ENCODE results near the gene ZNF438.

The ZNF438 gene

DNA sequence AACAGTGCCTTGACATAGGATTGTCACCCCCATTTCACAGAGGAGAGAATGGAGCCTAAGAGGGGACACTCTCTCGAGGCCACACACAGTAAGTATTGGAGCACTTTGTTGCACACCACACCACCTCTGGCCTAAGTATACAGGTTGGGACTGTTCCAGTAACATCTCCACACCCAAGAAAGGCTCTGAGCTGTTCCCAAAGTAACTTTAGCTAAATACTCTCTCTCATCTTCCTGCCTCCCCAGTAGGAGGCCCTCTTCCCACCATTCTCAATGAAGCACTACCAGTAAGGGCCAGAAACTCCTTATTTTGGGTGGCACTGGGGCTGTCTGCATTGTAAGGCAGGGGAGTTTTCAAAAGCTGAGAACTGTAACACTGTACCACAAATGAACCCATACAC, 189.5 kb downstream of the ZNF438 start:
- no peaks in the 10 kb centered on the region for H3K36me3 ChIP-seq (ENCODE audit: control insufficient read depth, low read length)
- H3K4me2 ChIP-seq (ENCODE audit: low read length), result no peak overlapping the region
- no peaks in the 10 kb centered on the region for H3K79me2 ChIP-seq (ENCODE audit: control insufficient read depth, low read length)
- no peaks in the 10 kb centered on the region for H3K4me1 ChIP-seq (ENCODE audit: control insufficient read depth, low read length)
- H3K27me3 ChIP-seq (ENCODE audit: control insufficient read depth, low read length), result 0 out of 2 replicates have a peak, but pooled peaks cover 3% of the 10 kb centered on the region
- no peaks in the 10 kb centered on the region for H3K9me2 ChIP-seq (replicated peaks; ENCODE audit: control insufficient read depth, low read length)
- no peak overlapping the region for H3K4me3 ChIP-seq (ENCODE audit: low read length)
- no peaks in the 10 kb centered on the region for H3F3A ChIP-seq (ENCODE audit: control insufficient read depth, insufficient read depth)
- H3K27ac ChIP-seq (ENCODE audit: low read depth, low read length), result no peak overlapping the region
- H3K9me3 ChIP-seq (ENCODE audit: control insufficient read depth, insufficient read depth, low read length), result no peaks in the 10 kb centered on the region
- H4K20me1 ChIP-seq (ENCODE audit: control insufficient read depth, insufficient read depth, low read depth, low read length), result no peaks in the 10 kb centered on the region
- TF ChIP-seq CTCF (IDR thresholded peaks at IDR 0.05; ENCODE audit: low read depth, low read length, poor library complexity, severe bottlenecking), result no peak
- no peak for TF ChIP-seq EZH2phosphoT487 (IDR thresholded peaks at IDR 0.05; ENCODE audit: borderline replicate concordance, low read length)

DNA sequence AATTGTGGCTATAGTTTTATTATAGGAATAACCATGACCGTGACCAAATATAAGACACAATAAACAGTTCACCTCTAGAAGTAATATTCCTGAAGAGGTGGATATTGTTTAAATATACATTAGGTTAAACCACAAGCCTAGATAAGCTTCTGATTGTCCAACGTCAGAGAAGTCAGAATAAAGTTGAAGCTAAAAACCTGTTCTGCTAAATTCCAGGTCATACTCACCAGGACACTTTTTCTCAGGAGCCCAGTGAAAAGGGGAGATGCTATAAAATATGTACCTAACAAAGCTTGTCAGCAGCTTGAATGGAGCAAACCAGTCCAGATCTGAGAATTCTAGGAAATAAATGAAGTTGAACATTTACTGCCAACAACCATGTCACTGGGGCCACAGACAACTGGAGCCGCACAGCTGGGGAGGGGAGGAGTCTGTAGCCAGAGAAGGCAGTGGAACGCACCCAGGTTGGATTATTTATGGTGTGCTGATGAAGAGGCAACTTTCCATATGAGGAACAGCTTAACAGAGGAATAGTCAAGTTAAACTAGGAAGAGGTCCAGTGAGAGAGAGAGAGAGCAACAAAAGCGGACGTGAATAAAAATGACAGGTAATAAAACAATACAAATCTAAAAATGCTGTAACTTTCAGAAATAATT, 191.1 kb downstream of the ZNF438 start:
- no peaks in the 10 kb centered on the region for H3F3A ChIP-seq (ENCODE audit: control insufficient read depth, insufficient read depth)
- no peak overlapping the region for H3K27ac ChIP-seq (ENCODE audit: low read depth, low read length)
- no peaks in the 10 kb centered on the region for H3K36me3 ChIP-seq (ENCODE audit: control insufficient read depth, low read length)
- TF ChIP-seq CTCF (IDR thresholded peaks at IDR 0.05; ENCODE audit: low read depth, low read length, poor library complexity, severe bottlenecking) (no peak), EZH2phosphoT487 (IDR thresholded peaks at IDR 0.05; ENCODE audit: borderline replicate concordance, low read length) (no peak)
- no peaks in the 10 kb centered on the region for H3K79me2 ChIP-seq (ENCODE audit: control insufficient read depth, low read length)
- H3K27me3 ChIP-seq (ENCODE audit: control insufficient read depth, low read length), result 0 out of 2 replicates have a peak, but pooled peaks cover 3% of the 10 kb centered on the region
- H3K9me2 ChIP-seq (replicated peaks; ENCODE audit: control insufficient read depth, low read length), result no peaks in the 10 kb centered on the region
- no peaks in the 10 kb centered on the region for H3K9me3 ChIP-seq (ENCODE audit: control insufficient read depth, insufficient read depth, low read length)
- H3K4me1 ChIP-seq (ENCODE audit: control insufficient read depth, low read length), result no peaks in the 10 kb centered on the region
- H3K4me3 ChIP-seq (ENCODE audit: low read length), result no peak overlapping the region
- no peaks in the 10 kb centered on the region for H4K20me1 ChIP-seq (ENCODE audit: control insufficient read depth, insufficient read depth, low read depth, low read length)
- H3K4me2 ChIP-seq (ENCODE audit: low read length), result no peak overlapping the region

- Histone ChIP-seq H3K27ac (ENCODE audit: low read depth, low read length) (no peak overlapping the region), H3K27me3 (ENCODE audit: control insufficient read depth, low read length) (0 out of 2 replicates have a peak, but pooled peaks cover 3% of the 10 kb centered on the region), H4K20me1 (ENCODE audit: control insufficient read depth, insufficient read depth, low read depth, low read length) (no peaks in the 10 kb centered on the region), H3F3A (ENCODE audit: control insufficient read depth, insufficient read depth) (no peaks in the 10 kb centered on the region), H3K79me2 (ENCODE audit: control insufficient read depth, low read length) (no peaks in the 10 kb centered on the region), H3K4me3 (ENCODE audit: low read length) (no peak overlapping the region), H3K36me3 (ENCODE audit: control insufficient read depth, low read length) (no peaks in the 10 kb centered on the region), H3K9me2 (replicated peaks; ENCODE audit: control insufficient read depth, low read length) (no peaks in the 10 kb centered on the region), H3K9me3 (ENCODE audit: control insufficient read depth, insufficient read depth, low read length) (no peaks in the 10 kb centered on the region), H3K4me1 (ENCODE audit: control insufficient read depth, low read length) (no peaks in the 10 kb centered on the region), H3K4me2 (ENCODE audit: low read length) (no peak overlapping the region)
- TF ChIP-seq CTCF (IDR thresholded peaks at IDR 0.05; ENCODE audit: low read depth, low read length, poor library complexity, severe bottlenecking) (no peak), EZH2phosphoT487 (IDR thresholded peaks at IDR 0.05; ENCODE audit: borderline replicate concordance, low read length) (no peak)
Measured at GRCh38 chr10:30839652-30840051, 192.0 kb downstream of the ZNF438 start.

All from DOHH2 (cell line).